ENCODE data around the gene ATP1B2.
"Not testable (repeated sequence)": the region's sequence is repeated elsewhere in the genome, so short reads cannot be mapped to it uniquely, and the experiment has no call there.

ATP1B2 gene

DNA sequence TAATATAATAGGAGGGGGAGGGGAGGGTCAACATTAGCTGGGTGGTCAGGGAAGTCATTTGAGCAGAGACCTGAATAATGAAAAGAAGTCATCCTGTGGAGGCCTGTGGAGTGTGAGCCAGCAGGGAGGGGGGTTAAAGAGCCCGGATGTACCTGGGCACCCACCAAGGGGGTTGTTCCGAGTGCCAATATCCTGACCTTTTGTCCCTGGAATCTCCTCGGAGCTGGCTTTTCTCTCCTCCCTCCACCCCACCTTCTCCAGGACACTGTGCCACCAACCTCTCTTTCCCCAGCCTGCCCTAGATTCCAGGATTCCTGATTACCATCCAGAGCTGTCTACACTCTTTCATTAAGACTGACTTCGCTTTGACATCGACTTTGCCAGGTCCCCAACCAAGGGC is 14.6 kb upstream of the ATP1B2 start:
- DNase-seq: no peak

DNA sequence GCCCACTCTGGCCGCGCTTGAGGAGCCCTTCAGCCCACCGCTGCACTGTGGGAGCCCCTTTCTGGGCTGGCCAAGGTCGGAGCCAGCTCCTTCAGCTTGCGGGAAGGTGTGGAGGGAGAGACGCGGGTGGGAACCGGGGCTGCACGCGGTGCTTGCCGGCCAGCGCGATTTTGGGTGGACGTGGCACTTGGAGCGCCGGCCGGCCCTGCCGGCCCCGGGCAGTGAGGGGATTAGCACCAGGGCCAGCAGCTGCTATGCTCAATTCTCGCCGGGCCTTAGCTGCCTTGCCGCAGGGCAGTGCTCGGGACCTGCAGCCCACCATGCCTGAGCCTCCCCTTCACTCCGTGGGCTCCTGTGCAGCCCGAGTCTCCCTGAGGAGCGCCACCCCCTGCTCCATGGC is 9.9 kb upstream of the ATP1B2 start:
- no peak for DNase-seq

DNA sequence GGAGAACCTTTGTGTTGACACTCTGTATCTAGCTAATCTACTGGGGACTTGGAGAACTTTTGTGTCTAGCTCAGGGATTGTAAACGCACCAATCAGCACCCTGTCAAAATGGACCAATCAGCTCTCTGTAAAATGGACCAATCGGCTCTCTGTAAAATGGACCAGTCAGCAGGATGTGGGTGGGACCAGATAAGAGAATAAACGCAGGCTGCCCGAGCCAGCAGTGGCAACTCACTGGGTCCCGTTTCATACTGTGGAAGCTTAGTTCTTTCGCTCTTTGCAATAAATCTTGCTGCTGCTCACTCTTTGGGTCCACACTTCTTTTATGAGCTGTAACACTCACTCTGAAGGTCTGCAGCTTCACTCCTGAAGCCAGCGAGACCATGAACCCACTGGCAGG is 9.1 kb upstream of the ATP1B2 start:
- DNase-seq: not testable (repeated sequence)

DNA sequence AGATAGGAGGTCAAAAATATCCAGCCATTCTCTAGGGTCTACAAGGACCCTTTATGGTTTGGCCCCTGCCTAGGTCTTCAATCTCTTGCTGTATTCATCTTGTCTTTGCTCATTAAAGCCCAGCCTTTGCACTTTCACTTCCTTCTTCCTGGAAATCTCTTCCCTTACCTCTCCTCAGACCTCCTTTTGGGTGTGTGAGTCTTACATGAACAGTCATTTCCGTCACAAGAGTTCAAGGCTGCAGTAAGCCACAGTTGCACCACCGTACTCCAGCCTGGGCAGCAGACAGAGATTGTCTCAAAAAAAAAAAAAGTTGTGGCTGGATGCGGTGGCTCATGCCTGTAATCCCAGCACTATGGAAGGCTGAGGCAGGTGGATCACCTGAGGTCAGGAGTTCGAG is 6.0 kb upstream of the ATP1B2 start:
- no peak for DNase-seq

DNA sequence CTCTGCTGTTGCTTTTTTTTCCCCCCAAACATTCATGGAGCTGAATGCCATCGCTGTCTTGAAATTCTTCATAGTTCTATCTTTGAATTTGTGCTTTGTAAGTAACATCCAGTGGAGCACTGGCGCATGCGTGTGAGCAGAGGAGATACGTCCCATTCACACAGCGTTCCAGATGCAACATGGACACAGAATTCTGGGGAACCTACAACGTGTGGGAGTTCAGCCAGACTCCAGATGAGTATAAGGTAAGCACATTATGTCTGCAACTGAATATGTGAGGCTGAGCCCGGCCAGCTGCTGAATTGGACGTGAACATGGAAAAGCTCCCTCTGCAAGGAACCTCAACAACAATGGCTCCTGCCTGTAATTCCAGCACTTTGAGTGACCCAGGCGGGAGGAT is 4.3 kb upstream of the ATP1B2 start:
- DNase-seq: no peak

DNA sequence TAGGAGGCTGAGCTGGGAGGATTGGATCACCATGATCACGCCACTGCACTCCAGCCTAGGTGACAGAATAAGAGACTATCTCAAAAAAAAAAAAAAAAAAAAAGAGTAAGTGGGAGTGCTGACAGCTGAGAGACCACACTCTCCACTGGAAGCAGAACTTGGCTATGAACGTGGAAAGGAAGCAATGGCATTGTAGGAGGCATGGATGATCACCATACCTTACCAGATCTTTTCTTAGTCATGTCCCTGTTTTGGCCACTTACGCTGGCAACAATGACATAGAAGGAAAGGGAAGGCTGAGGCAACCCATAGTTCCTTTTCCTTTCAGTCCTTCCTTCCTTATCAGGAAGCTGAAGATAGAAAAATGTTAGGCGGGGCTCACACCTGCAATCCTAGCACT is 3.7 kb upstream of the ATP1B2 start:
- no peak for DNase-seq

DNA sequence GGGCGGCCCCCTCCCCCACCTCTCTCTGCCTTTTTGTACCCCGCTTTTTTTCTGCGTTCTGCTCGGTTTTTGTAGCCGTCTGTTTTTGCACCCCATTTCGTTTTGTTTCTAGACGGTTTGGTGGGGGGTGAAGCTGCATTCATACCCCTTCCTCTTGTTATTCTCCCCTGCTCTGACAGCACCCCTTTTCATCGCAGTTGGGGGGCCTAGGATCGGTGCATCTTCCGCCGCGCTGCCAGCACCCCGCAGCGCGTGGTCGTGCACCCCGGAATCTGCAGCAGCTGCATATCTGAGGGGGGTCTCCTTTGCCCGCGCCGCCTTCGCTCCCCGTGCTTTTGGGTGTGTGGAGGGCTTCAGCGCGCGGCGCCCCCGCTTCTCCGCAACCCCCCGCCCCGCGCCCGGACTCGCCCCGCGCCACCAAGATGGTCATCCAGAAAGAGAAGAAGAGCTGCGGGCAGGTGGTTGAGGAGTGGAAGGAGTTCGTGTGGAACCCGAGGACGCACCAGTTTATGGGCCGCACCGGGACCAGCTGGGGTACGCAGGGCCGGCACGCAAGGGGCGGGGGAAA is 455 bp downstream of the ATP1B2 start:
- DNase-seq: no peak

DNA sequence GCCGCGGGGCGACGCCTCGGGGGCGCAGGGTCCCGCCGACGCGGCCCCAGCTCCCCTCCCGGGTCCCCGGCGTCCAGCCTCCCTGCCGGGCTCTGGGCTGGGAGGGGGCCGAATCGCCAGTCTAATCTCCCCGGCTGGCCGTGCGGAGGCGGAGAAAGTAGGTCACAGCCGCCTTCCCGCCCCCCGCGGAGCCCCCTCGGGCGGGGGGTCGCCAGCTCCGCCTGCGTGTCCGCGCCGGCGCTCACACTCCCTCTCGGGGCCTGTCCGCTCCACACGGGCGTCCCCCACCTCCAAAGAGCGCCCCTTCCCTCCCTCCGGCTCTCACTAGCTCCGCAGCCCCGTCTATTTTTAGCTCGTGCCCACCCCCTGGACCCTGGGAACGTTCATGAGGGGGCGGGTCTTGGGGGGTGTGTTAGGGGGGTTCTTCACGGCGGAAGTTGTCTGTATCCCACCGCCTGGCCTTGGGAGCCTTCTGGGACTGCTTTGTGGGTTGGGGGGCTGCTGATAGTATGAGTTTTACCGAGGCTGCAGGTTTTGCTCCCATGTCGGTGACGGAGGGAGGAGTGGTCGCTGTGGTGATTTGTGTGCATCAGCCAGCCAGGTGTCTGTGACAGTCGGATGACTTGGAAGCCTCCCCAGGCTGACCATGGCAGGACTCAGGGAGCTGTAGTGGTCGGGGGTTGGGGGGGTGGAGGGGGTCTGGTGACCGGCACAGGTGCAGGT is 1.1 kb downstream of the ATP1B2 start:
- DNase-seq: no peak

DNA sequence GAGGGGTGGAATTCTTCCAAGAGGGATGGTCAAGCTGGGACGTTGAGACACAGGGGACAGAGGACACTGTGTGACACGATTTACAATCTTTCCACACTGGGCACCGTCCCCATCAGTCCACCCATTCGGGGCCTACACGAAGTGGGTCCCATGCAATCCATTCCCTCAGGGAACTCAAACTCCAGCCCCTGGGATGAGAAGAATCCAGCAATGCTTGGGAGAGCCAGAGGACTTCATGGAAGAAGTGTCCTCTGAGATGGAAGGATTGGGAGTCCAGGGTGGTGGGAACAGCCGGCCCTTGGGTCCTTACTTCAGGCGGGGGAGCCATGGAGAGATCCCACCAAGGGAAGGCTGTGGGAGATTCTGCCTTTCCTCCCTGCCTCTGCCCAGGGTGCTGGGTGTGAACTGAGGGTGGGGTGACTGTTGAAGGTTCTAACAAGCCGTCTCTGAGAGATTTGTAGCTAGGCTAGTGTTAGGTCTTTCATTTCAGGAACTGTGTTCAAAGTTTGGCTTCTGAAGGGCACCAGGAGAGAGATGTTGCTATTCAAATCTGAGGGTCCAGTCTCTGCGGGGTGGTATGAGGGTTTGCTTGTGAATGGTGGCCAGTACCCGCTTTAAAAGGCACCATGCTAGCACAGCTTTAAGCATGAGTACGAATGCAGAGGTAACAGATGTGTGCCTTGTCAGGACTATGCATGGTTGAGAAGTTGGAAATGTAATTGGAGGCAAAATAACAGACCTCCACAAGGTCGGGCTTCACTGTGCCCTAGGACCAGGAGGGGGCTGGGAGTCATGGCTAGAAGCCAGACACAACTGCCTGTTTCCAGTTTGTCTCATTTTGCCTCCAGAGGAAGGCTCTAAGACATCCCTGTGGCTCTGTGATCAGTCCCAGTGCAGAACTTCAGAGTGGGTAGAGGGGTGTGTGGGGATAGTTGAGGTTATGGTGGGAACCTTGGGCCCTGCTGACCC is 1.9 kb downstream of the ATP1B2 start:
- DNase-seq: no peak

DNA sequence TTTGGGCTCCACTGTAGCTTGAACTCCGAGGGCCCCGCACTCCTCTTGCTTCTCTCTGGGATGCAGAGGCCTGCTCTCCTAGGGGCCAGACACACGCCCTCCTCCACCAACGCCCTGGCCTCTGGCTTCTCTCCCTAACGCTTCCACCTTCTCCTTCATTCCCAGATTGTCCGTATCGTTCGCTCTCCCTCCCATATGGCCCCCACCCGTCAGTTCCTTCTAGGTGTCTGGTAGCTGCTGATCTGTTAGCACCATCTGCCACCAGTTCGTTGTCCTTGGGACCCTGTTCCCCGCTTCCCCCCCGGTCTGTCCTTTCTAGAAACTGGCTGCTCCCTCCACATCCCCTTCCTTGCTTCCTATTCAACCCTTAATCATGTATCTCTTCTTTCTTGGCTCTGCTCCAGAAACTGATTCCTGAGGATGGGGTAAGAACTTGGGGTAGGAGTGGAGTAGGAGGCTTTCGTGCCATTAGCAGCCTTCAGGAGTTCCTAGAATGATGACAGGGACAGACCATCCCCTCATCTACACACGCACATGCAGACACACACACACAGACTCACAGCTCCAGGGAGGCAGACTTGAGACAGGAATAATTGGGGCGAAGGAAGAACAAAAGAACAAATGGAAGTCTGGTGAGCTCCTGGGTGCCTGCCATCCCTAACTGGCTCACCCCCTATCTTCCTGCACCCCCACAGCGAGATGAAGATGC is 4.3 kb downstream of the ATP1B2 start:
- no peak for DNase-seq

DNA sequence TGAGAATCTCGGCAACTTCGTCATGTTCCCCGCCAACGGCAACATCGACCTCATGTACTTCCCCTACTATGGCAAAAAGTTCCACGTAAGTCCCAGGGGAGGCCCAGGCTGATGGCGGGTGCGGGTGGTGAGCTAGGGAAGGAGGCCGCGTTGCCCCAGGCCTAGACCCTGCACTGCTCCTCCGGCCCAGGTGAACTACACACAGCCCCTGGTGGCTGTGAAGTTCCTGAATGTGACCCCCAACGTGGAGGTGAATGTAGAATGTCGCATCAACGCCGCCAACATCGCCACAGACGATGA is 4.8 kb downstream of the ATP1B2 start:
- no peak for DNase-seq

DNA sequence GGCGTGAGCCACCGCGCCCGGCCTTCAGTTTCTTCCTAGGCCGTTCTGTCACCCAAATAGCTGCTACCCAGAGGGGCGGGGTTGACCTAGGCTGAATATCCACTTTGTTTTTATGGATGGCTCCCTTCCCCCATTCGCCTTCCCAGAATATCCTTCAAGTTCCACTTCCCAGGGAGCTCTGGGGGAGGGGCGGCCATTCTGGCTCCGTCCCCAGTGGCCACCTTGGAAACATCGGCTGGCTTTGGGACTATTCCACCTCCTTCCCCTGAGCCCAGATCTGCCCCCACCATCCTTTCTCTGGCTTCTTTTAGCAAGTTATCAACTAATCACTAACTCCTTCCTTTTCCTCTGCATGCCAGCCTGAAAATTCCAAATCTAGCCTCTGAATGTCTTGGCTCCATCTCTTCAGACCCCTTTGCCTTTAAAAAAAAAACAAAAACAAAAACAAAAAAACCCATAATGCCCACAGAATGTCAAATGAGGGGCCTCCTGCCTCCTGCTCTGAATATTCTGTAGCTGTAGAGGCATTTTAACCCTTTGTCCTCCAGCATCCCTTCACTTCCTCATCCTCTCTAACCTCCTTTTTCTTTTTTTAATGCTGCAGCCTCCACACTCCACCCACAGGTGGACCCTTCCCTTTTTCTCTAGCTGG is 6.4 kb downstream of the ATP1B2 start:
- DNase-seq: no peak

DNA sequence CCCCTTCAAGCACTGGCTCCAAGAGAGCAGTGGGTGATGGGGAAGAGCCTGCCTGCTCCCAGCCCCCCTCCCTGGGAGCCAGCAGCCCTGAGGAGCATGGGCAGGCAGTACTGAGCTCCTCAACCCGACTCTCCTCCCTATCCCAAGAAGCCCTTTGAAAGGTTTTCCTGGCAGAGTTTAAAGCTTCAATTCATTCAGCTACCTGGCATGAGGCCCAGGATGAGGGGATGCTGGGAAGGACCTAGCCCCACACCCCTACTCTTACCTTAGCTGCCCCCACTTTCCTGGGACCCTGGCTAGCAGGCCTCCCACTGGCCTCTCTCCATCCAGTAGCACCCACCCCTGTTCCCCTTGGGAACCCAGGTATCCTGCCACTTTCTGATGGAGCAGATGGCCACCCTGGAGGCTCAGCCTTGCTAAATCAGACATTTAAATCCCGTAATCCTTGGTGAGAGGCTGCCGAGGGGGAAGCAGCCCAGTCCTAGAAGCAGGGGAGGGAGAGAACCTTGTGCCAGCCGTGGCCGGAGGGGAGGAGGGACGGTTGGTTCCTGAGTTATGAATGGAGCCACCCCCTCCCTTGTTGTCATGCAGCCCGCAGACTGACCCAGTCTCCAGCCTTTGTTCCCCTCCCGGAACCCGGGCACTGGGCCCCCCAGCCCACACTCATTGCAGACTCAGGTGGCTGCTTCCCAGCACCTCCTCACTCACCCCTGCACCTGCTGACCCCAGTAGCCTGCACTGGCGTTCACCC is 17.1 kb downstream of the ATP1B2 start:
- DNase-seq: no peak

DNA sequence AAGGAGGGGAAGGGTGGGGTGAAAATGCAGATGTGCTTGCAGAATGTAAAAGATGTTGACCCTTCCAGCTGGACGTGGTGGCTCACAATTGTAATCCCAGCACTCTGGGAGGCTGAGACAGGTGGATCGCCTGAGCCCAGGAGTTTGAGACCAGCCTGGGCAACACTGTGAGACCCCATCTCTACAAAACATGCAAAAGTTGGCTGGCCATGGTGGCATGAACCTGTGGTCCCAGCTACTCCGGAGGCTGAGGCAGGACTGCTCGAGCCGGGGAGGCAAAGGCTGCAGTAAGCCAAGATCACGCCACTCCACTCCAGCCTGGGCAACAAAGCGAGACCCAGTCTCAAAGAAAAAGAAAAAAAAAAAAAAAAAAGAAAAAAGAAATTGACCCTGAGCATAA is 17.8 kb downstream of the ATP1B2 start:
- DNase-seq: no peak

DNA sequence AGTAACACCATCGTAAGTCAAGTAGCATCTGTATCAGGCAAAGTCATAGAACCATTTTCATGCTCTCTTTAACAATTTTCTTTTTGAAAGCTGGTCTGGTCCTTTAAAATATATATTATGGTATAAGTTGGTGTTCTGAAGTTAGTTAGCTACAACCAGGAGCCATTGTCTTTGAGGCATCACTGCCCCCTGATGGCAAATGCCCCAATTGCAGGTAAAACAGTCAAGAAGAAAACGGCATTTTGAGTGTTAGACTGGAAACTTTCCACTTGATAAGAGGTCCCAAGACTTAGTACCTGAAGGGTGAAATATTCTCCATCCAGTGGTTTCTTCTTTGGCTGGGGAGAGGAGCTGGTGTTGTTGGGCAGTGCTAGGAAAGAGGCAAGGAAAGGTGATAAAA is 22.5 kb downstream of the ATP1B2 start:
- DNase-seq: no peak

DNA sequence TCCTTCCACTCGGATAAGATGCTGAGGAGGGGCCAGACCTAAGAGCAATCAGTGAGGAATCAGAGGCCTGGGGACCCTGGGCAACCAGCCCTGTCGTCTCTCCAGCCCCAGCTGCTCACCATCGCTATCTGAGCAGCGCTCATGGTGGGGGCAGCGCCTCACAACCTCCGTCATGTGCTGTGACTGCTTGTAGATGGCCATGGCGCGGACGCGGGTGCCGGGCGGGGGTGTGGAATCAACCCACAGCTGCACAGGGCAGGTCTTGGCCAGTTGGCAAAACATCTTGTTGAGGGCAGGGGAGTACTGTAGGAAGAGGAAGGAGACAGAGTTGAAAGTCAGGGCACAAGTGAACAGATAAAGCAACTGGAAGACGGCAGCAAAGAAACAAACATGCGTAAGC is 24.2 kb downstream of the ATP1B2 start:
- DNase-seq: no peak

DNA sequence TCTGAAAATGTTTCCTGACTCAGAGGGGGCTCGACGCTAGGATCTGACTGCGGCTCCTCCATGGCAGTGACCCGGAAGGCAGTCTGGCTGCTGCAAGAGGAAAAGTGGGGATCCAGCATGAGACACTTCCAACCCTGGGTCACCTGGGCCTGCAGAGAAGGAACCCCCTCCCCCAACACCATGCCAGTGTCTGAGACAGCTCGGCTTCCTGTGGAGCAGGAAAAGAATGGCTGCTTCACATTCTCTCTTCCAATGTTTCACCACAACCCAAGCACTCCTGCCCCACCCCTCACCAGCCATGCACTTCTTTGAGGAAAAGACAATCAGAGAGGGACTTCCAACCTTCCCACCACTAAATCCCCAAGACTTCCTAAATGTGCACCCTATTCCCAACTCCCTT is 25.8 kb downstream of the ATP1B2 start:
- DNase-seq: no peak

DNA sequence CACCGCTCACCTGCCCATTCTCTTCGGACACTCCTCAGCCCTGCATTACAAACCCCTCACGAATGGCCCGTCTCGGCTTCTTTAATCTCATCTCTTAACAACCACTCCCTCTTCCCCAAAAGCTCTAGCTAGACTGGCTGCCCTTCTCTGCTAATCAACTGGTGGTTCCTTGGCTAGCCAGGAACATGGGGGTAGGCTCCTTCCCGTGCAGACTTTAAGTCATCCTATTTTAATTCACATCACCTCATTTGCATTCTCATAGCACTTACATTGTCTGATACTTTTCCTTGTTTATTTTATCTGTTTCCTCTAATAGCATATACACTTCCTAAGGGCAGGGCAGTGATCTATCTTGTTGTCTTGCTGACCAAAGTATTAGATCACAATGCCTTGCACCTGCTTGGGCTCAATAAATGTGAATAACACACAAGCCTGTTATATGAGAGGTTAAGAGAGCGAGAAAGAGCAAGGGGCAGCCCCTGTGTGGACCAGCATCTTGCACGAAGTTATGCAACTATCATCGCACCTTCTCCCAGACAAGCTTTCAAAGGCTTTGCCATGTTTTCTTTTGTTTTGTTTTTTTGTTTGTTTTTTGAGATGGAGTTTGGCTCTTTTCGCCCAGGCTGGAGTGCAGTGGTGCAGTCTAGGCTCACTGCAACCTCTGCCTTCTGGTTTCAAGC is 26.8 kb downstream of the ATP1B2 start:
- DNase-seq: no peak

DNA sequence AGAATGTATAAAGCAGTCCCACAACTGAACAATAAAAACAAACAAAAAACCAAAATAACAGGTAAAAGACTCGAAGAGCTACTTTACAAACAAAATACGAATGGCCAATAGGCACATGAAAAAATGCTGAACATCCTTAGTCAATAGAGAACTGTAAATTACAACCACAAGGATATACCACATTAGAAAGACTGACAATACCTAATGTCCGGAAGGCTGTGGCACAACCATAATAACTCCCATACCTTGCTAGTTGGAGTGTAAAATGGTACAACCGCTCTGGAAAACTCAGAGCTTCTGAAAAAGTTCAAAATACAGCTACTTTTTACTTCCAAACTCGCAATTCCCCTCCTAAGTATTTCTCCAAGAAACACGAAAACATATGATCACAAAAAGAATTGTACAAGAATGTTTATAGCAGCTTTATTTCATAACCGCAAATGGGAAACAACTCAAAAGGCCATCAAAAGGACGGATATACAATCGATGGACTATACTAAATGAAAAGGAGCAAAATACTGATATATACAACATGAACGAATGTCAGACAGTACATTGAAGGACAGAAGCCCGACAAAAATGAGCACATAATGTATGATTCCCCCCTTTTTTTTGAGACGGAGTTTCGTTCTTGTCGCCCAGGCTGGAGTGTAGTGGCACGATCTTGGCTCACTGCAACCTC is 34.3 kb downstream of the ATP1B2 start:
- no peak for DNase-seq

DNA sequence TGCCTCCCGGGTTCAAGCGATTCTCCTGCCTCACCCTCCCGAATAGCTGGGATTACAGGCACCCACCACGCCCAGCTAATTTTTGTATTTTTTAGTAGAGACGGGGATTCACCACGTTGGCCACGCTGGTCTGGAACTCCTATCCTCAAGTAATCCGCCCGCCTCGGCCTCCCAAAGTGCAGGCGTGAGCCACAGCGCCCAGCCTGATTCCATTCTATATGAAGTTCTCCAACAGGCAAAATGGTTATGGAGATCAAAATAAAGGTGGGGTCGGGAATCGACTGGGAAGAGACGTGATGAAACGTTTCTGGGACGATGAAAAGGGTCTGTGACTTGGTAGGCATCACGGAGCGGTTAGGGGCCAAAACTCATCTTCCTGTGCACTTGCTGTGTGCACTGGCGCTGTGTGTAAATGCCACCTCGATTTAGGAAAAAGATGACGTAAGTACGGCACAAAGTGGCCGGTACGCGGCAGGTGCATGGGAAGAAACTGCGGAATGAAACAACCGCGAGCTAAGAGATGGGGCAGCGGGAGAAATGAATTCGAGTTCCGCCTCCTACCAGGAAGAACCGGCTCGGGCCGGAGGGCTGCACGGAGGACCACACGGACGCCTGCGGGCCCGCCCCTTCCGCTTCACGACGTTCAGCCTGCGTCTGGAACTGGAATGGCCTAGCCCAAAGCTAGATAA is 35.0 kb downstream of the ATP1B2 start:
- DNase-seq: peak; percentile 81

Data from amniotic stem cell (primary cell).